HG02970 (cell line): ENCODE data around the gene CNGB1.
"Not testable (repeated sequence)": the region's sequence is repeated elsewhere in the genome, so short reads cannot be mapped to it uniquely, and the experiment has no call there.

Experiments
- ATAC-seq: cut with Tn5 transposase; IDR thresholded peaks from one replicate; pipeline ENCODE4 v1.9.1; 2021; ENCODE audit warnings: mild to moderate bottlenecking, moderate library complexity, moderate number of reproducible peaks; ENCODE audit not compliant: unreplicated experiment, low FRiP score

Gene CNGB1

DNA sequence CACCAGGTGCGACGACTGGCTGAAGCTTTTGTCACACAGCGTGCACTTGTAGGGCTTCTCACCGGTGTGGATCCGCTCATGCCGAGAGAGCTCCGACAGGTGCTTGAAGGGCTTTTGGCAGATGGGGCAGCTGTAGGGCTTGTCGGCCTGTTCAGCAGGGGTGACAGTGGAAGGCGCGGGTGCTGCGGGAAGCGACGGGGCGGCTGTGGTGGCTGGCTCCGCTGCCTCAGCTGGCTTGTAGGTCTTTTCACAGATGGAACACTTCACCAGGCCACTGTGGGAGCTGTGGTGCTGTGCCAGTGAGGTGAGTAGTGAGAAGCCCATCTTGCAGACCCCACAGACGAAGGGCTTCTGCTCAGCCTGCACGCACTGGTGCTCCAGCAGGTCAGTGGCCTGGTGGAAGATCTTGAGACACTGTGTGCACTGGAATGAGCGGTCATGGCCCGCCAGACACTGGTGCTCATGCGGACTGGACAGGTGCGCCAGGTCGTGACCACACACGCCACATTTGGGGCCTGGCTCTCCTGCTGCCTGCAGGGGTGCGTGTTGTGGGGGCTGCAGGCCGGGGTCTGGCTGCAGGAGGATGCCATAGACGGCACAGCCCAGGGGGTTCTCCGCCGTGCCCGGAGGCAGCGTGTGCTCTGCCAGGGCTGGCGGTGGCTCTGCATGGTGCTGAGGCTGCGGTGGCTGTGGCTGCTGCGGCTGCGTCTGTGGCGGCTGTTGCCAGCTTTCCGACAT lies 26.8 kb upstream of the CNGB1 start:
- ATAC-seq = no peak

DNA sequence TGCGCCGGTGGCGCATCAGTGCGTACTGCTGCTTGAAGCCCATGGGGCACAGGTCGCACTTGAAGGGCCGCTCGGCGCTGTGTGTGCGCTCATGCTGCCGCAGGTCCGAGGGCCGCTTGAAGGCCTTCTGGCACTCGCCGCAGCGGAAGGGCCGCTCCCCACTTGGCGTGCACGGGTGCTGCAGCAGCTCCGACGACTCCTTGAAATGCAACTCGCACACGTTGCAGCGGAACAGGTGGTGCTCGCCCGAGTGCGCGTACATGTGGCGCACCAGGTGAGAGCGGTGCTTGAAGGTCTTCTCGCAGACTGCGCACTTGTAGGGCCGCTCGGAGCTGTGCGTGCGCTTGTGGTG lies 26.2 kb upstream of the CNGB1 start:
- ATAC-seq = no peak

DNA sequence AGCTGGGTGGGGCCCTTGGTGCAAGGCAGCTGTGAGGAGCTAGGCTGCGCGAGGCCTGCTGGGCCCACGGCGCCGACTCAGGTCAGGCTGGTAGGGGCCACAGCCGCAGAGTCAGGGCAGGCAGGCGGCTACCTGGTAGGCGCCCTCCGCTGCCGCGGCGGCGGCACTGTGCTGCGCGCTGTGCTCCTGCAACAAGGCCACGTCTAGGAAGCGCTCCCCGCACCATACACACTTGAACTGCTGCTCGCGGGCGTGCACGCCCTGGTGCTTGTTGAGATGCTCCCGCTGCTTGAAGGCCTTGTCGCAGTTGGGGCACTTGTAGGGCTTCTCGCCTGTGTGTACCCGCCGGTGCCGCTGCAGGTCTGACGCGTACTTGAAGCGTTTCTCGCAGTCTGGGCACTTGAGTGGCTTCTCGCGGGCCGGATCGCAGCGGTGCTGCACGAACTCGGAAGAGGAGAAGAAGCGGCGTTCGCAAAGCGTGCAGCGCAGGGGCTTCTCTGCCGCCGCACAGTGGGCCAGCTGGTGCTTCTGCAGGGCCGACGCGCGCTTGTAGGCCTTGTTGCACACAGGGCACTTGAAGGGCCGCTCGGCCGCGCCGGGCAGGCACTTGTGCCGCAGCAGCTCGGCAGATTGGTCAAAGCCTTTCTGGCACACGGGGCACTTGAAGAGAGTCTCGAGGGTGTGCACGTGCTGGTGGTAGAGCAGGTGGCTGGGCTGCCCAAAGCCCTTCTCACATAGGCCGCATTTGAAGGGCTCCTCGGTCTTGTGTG lies 25.7 kb upstream of the CNGB1 start:
- no peak for ATAC-seq

DNA sequence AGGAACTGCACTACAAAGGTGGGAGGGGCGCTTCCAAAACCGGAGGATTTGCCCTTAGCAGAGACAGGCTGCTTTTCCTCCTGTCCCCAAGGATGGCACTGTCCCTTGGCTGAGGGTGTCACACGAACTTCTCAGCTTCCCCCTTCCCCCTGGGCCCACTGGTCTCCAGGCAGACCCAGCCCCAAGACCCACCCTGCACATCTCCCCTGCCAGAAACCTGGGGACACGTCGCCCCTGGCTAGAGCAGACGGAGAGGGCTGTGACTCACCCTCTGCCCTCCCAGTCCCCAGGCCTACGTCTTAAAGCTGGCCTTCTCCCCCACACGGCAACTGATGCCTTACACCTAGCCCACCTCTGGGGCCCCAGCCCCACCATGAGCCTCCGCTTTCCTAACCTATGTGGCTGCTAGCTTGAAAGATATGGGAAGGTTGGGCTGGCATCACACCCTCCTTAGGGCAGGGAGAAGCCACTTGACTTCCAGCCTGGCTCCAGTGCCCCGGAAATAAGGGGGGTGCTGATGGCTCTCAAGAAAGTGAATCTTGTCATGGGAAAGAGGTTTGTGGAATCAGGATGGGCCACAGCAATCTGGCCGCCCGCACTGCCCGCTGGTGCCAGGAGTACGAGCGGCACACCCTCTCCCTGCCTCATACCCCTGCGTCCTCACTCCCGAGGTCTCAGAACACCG lies 24.9 kb upstream of the CNGB1 start:
- ATAC-seq = no peak

DNA sequence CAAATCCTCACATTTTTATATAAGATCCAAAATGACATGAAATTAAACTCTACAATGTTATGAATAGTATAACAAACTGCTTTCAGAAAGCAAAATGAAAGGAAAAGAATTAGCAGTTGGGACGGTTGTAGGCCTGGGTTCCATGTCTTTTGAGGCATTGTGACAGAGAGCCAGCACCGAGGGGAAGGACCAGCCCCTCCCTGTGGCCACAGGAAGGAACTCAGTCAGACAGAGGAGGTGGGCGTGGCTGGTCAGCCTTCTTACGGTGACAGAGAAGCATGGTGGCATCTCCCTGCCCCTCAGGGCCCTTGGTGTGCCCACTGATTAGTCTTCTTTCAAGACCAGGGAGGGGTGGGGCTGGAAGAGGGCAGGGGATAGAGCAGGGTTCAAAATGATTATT lies 23.9 kb upstream of the CNGB1 start:
- no peak for ATAC-seq

DNA sequence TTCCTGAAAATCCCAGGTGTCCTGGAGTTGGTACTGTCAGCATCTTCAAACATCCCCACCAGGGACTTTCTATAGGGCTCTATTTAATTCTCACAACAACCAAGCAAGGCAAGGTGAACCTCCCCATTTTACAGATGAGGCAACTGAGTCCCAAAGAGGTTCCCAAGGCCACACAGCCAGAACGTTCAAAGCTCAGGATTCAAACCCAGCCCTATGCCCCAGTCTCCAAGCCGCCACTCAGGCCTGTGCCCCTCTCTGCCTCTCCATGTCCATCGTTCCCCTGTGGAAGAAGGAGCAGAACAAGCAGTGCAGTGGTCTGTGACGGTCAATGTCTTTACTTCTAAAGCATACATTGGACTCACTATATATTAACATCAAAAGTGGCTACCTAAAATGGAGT lies 23.4 kb upstream of the CNGB1 start:
- ATAC-seq = no peak

DNA sequence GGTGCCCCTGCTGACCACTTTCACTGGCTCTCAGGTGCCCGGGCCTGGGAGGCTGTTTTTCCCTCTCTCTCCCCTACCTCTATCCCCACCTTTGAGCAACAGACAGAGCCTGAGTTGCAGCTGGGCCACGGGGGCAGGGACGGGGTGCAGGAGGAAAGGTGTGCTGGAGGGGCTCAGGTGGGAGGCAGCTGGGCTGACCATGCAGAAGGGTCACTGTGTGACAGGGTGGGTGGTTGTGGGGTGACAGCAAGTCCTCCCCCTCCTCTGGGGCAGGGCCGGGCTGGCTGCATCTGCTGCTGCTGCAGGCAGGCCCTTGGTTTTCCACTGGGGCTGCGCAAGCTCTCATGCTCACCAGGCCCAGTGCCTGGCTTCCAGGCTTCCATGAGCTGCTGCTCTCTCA lies 23.0 kb upstream of the CNGB1 start:
- ATAC-seq = no peak

DNA sequence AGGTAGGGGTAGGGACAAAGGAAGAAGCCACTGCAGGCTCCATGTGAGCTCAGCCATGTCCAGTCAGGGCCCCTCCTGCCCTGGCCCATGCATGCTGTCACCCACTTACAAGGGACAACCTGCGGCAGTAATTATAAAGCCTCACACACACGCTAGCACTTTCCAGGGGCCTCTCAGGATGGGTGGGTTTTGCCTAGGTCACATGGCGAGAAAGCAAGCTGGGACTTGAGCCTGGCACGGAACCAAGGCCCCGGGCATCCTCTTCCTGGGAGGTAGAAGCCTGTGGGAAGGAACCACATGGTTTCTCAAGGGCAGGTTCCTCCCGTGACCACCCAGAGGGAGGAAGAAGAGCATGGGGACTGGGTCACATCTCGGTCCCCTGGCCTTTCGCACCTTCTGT lies 22.5 kb upstream of the CNGB1 start:
- no peak for ATAC-seq

DNA sequence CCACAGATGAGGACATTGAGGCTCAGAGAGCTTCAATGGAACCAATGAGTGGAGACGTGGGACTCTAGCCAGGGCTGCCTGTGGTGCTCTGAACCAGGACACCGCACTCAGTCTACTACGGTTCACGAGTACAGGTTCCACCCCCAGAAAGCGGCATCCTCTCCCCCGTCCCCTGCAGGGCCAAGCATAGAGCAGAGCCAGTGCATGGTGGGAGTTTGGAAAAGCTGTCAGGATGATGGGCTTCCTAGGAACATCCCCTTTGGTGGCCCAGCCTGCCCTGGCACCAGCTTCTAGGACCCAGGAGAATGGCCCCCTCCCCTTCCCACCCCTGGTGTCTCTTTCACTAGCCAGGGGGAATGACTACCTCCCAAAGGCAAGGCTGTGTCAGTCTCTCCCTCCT lies 21.2 kb upstream of the CNGB1 start:
- no peak for ATAC-seq

DNA sequence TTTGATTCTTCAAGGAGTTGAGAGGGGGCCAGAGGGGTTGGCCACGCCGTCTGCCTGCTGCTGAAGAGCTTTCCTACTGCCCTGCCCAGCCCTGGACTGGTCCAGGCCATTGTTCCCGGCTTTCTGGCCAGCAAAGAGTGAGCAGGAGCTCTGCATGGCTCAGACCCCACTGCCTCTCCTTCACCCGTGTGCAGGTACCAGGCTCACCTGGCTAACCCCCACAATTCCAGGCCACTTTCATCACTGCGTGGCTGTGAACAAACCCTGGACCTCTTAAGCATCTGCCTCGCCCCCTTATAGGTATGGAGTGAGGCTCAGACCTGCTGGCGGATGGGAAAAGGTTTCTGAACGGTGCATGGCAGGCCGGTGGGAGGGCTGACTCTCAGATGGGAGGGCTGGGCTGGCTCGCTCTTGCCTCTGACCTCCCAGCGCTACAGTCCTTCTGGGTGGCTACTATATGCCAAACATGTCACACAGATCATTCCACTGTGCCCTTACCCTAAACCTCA lies 20.7 kb upstream of the CNGB1 start:
- ATAC-seq = no peak

DNA sequence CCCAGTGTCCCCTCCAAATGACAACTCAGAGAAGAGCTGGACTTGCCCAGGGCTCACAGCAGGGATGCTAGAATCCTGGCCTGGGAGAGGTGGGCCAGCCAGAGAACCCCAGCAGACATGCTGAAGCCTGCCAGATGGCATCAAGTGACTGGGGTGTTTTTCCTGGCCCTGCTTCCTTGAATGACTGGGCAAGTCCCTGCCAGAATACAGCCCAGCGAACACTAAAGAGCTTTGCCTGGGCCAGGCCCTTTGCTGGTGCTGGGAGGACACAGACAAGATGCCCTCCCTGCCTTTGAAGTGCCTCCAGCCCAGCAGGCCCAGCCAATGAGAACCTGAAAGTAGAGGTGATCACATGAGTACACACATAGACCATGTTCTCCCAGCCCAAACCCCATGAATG lies 18.0 kb upstream of the CNGB1 start:
- ATAC-seq = no peak

DNA sequence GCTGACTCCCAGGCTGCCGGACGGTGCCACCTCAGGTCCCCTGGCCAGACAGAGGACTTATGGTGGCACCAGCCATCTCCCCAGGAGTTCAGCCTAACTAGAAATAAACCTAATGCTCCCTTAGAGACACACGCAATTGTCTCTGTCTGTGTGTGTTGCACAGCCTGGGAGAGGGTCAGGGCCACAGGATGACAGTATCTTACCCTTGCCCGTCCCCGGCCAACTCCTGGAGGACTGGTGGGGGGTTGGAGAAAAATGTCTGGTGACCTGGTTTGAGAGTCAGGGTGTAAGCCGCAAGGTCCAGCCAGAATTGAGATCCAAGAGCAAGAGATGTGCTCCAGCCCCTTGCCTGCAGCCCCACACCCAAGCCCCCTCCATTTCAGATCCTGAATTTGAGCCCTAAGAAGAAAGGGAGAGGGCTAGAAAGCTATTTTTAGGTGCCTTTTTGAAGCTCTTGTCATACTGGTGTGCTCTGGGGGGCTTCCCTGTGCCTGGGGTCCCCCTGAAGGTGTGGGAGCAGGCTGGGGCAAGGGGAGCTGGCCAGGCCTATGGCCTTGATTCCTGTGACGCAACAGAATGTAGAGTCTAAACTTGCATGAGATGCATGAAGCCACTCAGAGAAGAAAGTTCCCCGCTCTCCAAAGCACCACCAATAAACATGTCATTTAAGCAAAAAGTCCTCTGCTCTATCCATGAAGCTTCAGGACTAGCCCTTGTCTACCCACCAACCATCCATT lies 16.7 kb upstream of the CNGB1 start:
- ATAC-seq = no peak

DNA sequence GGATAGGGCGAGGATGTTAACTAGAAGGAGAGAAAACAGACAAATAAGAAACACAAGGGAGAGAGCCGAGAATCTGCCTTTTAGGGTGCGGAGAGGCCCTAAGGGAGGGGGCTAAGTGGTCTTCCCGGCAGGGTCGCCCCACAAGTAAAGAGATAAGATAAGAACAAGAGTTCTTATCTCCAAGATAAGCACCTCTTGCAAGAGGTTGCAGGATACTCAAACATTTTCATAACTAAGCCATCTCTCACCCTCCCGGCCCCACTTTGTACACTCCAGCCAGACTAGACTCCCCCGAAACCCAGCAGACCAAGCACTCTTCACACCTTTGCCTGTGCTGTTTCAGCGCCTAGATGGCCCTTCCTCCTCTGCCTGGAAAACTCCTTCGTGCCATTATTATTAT lies 15.3 kb upstream of the CNGB1 start:
- ATAC-seq = no peak

DNA sequence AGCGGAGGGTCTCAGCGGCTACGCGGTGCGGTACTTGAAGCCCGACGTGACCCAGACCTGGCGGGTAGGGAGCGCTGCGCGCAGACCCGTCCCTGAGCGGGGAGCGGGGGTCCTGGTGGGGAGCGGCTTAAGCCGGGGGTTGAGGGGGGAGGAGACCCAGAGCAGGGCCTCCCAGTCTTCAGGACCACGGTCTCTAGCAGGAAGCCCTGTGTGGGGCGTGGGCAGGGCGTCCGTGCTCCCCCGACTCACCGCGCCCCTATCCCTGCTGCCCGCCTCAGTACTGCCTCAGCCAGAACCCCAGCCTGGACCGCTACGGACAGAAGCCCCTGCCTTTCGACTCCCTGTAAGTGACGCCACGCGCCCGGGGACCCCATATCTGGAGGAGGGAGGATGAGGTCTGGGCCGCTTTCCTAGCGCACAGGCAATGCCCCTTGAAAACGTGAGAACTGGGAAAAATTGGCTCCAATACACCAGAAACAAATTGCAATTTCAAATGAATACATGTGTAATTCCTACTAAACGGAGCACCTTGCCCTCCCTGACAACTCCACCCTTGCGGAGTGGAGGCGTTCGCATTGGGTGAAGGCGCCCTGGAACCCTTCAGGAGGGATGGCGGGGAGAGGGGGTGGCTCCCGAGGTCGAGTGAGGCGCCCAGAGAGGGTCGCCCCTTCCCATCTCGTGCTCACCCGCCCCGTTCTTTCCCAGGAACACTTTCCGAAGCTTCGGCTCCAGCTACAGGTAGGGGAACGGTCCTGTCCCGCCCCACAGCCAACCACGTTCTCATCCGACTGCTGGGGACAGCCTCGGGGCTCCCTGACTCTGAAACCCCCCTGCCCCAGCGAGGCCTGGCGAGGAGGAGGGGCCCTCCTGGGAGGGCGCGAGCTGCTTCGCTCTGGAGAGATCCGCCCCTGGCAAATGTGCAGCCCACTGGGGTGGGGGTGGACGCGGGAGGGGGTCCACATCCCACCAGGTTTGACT lies 14.6 kb upstream of the CNGB1 start:
- peak; percentile 15 for ATAC-seq

DNA sequence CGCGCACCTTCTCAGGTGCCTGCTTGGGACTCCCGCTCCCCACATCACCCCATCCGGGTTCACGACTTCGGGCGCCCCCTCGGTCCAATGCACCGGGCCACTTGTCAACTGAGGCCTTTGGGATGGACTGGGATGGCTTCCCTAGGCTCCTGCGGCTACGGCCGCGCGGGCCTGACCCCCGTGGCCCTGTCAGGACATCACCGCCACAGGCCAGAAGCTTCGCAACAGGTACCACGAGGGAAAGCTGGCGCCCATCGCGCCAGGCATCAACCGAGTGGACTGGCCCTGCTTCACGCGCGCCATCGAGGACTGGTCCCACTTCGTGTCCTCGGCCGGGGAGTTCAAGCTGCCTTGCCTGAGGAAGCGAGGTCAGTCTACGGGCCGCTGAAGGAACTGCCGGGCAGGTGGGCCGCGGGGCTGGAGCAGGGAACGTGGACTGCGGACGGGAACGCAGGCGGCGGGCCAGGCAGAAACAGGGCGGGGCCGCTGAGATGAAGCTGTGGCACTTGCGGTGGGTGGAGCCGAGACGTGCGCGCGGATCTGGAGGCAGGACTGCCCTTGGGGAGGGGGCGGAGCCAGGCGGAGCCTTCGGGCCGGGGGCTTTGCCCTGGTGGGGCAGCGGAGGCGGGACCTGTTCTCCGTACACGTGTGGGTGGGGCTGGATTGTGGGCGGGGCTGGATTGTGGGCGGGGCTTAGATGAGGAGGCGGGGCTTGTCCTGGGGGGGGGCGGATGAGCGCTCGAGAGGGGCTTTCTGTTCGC lies 13.7 kb upstream of the CNGB1 start:
- peak; percentile 80 for ATAC-seq

DNA sequence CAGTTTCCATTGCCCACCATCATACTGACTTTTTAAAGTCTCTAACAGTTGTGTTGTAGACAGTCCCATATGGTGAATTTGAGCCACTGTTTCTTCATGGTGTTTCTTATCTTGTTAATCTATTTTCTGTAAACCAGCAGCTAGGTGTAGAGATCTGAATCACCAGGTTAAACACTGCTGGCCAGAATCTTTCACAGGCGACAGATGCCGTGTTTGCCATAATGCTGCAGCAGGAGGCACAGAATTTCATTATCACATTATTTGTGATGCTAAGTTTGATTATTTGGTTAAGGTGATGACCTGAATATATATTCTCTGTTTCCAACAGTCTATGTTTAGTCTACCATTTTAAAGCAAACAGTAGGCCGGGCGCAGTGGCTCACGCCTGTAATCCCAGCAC lies 11.5 kb upstream of the CNGB1 start:
- ATAC-seq = no peak

DNA sequence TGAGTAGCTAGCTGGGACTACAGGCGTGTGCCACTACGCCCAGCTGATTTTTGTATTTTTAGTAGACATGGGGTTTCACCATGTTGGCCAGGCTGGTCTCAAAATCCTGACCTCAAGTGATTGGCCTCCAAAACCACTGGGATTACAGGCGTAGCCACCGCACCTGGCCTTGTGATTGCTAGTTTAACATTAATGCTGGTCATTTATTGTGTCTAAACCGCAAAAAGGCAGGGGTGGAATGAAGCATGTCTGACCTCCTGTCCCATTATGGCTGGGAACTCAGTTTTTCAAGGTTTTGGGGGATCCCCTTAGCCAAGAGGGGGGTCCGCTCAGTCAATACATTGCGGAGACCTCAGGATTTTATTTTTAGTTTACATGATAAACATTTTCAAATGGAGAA lies 10.7 kb upstream of the CNGB1 start:
- ATAC-seq = no peak

DNA sequence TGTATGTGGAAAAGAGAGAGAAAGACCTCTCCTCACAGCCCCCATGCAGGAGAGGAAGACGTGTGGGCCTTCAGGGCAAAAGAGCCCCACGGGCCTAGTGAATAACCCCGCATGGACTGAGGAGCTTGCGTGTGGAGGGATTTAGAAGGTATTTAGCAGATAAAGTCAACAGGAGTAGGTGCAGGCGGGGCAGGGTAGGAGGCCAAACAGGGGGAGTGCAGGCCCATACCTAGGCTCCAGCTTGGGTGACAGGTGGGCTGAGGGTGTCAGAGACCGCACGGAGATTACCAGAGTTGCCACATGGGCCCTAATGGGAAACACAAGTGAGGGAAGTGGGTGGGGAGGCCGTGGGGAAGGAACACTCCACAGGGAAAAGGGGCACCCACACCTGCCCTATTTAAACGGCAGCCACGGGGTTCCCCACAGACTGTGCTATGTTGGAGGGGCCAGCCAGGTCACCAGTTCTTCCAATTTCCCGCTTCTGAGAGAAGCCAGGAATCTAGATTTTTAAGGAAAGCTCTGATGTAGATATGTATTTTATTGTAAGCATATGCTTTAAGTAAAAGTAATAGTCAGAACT lies 8.2 kb upstream of the CNGB1 start:
- ATAC-seq = no peak

DNA sequence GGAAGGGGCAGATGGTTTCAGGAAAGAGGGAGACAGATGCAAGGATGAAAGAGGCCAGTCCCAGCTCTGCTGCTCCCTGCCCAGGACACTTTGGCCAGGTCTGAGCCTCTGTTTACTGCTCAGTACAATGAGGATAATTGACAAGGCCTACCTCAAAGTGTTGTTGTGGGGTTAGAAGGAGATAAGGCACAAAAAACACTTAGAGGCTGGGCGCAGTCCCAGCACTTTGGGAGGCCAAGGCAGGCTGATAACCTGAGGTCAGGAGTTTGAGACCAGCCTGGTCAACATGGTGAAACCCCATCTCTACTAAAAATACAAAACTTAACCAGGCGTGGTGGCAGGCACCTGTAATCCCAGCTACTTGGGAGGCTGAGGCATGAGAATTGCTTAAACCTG lies 7.1 kb upstream of the CNGB1 start:
- not testable (repeated sequence) for ATAC-seq
